ENCODE data around the gene CAPN10.
A peak's percentile ranks its signal among the peaks of the same experiment; 100 is the strongest.

Gene CAPN10

DNA sequence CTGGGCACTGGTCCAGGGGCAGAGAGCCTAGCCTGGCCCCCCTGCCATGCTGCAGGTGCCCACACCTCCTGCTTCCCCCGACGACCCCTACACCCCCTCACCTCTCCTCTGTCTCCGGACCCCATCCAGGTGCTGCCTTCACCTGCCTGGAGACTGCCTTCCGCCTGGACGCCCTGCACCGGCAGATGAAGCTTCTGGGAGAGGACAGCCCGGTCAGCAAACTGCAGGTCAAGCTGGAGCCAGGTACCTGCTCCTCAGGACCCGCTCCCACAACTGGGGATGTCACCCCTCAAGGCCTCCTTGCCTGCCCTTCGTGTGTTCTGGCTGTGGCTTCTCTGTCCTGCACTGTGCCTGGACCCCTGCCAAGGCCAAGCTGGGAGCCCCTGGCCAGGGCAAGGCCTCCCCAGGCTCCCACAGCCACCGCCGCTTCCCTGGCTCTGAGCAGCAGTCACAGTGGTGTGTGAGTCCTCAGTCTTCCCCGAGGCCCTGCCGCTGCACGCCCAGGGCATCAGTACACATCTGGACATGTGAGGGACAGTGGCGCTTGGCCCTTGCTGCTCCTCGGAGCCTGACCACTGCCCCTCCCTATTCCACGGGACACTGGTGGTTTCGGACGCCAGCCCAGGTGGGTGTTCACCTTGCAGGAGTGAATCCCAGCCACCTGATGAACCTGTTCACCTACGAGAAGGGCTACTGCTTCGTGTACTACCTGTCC is 12.0 kb upstream of the CAPN10 start:
- no peak for DNase-seq (ENCODE audit: low read depth)

DNA sequence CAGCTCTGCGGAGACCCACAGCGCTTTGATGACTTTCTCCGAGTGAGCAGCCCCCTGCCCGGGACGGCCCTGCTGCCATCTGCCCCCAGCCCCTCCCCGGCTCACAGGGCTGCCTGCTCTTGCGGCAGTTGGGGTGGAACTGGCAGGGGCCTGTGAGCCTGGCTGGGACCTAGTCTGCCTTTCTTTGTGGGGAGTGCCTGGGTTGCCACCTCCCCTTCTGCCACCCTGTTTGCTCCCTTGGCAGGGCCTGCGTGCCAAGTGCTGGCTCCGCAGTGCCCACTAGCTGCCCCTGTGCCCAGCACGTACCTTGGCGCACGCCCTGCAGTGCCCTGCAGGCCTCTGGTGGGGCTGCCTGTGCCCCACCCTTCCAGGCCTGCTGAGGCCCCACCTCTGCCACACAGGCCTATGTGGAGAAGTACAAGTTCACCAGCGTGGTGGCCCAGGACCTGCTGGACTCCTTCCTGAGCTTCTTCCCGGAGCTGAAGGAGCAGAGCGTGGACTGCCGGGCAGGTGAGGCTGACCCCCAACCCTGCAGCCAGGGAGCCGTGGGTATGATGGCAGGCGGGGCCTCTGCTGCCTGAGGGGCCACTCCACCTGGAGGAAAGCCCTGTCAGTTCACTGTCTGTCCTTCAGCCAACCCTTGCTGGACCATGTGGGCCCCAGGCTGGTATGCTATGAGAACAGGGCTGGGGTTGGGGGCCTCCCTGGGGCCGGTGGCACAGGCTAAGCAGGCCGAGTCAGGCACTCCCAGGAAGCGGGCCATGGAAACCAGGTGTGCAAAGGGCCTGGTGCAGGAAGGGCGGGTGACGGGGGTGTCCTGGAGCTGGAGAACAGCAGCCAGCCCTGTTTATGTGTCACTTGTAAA is 11.2 kb upstream of the CAPN10 start:
- DNase-seq (ENCODE audit: low read depth): no peak

DNA sequence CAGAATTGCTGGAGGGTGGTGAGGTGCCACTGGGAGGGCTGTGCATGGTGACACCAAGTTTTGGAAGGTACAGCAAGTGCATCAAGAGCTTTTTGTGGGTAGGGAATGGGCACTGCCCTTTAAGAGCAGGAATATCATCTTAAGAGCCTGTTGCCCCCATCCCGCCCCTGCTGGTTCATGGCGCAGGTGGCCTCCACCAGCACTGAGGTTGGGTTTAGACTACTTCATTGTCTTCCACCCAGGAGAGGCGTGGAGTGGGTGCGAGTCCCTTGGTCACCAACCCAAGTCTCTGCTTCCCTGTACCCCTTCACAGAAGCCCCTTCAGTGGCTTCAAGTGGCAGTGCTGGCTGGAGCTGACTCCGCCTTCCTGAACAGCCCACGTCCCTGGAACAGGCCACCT is 10.5 kb upstream of the CAPN10 start:
- DNase-seq (ENCODE audit: low read depth): no peak

DNA sequence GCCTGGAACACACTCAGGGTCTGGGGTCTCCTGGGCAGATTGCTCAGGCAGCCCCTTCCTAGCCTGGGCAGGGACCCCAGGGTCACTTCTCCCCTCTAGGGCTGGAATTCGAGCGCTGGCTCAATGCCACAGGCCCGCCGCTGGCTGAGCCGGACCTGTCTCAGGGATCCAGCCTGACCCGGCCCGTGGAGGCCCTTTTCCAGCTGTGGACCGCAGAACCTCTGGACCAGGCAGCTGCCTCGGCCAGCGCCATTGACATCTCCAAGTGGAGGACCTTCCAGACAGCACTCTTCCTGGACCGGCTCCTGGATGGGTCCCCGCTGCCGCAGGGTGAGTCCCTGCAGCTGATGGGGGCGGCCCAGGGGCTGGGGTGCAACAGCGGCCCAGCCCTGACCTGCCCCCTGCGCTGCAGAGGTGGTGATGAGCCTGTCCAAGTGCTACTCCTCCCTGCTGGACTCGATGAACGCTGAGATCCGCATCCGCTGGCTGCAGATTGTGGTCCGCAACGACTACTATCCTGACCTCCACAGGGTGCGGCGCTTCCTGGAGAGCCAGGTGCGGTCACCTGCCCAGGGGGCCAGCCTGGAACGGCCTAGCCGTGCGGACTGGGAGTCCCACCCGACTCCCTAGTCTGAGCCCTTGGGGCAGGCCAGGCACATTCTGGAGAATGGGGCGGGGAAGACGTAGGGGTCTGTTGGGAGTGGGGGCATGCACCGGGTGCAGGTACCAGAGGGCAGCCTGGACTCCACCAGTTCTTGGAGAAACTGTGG is 9.9 kb upstream of the CAPN10 start:
- no peak for DNase-seq (ENCODE audit: low read depth)

DNA sequence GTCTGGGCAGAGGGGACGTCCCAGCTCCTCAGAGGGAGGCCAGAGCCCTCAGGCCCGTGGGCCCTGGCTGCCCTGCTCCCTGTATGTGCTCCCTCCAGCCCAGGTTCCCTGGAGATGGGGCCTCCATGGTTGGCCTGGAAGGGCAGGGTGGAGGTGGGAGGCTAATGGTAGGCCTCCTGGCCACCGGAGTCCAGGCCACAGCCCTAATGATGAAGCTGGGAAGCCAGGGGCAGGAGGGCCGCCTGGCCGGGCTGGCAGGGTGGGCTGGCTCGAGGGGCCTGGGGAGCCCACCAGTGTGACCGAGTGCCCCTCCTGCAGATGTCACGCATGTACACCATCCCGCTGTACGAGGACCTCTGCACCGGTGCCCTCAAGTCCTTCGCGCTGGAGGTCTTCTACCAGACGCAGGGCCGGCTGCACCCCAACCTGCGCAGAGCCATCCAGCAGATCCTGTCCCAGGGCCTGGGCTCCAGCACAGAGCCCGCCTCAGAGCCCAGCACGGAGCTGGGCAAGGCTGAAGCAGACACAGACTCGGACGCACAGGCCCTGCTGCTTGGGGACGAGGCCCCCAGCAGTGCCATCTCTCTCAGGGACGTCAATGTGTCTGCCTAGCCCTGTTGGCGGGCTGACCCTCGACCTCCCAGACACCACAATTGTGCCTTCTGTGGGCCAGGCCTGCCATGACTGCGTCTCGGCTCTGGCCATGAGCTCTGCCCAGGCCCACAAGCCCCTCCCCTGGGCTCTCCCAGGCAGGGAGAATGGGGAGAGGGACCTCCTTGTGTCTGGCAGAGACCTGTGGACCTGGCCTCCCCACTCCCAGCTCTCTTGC is 9.0 kb upstream of the CAPN10 start:
- DNase-seq (ENCODE audit: low read depth): no peak

DNA sequence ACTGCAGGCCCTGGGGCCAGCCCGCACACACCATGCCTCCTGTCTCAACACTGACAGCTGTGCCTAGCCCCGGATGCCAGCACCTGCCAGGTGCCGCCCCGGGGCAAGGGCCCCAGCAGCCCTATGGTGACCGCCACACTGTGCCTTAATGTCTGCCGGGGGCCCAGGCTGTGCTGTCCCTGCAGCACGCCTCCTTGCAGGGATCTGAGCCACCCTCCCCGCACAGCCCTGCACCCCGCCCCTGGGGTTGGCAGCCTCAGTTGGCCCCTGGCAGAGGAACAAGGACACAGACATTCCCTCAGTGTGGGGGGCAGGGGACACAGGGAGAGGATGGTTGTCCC is 8.5 kb upstream of the CAPN10 start:
- DNase-seq (ENCODE audit: low read depth): no peak

DNA sequence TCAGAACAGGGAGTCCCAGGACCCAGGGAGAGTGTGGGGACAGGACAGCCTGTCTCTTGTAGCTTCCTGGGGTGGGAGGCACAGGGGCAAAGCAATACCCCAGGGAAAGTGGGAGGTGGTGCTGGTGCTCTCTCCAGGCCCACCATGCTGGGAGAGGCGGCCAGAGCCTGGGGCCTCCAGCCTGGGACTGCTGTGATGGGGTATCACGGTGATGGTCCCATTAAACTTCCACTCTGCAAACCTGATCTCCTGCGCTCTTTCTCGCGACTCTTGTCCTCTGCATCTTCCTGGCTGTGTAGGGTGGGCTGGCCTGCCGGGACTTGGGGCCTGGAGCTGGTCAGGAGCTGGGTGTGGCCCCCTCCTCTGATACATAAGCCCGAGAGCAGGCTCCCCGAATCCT is 8.0 kb upstream of the CAPN10 start:
- no peak for DNase-seq (ENCODE audit: low read depth)

DNA sequence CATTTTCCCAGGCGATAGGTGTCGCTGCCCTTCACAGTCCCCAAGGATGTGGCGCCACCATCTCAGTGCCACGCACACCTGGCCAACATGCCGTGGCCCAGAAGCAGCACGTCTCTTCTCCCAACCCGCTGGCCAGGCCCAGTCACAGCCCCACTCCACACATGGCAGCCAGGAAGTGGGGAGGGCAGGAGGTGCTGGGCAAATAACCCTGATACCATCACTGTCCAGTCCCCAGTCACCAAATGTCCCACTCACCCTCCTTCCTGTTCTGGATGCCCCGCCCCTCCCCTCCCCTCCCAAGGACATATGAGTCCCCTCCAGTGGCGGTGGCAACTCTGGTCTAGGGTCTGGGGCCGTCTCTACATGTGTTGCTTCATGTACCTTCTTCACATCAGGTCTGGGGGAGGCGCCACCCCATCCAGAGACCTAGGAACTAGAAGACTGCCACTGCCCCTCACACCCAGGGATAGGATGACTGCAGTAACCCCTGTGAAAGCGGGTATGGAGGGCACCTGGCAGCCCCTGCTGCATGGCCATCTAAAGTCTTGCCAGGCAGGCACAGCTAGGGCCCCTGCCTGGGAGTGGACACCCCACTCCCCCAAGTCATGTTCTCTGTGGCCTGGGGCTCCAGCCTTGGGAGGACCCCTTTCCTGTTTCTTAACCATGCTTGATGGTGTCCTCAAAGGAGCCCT is 7.3 kb upstream of the CAPN10 start:
- no peak for DNase-seq (ENCODE audit: low read depth)

DNA sequence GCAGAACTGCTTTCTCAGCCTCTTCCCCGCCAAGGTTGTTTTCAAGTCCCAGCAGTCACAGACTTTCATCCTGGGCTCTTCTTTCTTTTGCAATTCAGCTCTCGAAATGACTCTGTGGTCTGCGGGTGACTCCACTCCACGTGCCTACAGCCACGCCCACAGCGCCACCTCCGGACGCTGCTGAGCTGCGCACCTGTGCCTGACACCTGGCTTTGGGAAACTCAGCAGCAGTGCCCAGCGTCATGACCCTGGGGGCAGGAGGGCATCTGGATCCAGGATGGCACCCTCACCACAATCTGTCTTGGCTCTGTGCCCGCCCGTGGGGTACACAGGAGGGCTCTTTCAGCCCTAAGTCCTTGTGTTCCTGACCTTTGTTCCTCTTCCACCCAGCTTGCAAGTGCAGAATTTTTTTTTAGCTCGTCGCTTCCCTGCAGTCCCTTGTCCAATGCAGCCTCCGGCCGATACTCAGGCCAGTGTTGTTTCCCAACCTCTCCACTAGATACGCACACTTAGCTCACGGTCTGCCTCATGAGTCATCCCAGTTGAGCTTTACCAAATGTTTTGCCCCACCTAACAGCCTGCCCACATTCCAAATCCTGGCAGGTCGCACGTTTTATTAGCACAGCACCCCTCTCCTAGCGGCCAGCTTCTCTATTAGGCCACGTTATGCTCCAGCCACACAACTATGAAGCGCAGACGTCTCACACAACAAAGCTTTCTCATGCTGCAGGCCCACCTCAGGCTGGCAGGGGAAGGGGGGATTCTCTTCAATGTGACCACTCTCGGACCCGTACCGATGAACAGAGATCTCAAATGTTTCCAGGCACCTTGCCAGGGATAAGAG is 6.5 kb upstream of the CAPN10 start:
- DNase-seq (ENCODE audit: low read depth): peak; percentile 70

DNA sequence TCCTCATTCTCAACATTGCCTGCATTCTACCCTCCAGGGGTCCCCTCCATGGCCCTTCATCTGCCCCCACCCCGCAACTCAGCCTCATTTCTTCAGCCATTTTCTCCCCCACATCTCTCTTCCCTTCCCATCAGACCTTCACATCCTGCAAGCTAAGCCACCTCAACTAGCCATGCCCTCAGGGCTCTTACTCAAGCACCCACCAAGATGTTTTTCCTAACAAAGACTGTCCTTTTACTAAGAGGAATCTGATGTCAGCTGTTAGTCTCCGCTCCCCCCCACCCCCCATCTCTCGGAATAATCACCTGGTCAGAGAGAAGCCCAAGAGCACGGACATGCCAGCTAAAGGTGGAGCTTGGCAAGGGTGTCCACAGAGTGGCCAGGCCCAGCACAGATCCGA is 4.7 kb upstream of the CAPN10 start:
- no peak for DNase-seq (ENCODE audit: low read depth)

DNA sequence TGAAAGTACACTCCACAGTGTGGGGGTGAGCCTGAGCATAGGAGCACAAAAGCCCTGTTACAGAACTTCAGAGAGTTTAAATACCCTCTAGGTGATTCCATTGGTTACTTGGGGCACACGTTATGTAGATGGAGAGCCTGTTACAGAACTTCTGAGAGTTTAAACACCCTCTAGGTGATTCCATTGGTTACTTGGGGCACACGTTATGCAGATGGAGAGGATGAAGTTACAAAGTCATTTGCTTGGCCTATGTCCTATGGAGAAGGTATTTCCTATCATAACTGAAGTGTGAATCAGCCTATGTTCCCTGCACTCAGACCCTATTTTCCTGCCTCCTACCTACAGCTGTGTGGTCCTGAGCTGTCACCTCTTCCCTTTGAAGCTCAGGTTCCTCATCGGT is 3.8 kb upstream of the CAPN10 start:
- DNase-seq (ENCODE audit: low read depth): no peak

DNA sequence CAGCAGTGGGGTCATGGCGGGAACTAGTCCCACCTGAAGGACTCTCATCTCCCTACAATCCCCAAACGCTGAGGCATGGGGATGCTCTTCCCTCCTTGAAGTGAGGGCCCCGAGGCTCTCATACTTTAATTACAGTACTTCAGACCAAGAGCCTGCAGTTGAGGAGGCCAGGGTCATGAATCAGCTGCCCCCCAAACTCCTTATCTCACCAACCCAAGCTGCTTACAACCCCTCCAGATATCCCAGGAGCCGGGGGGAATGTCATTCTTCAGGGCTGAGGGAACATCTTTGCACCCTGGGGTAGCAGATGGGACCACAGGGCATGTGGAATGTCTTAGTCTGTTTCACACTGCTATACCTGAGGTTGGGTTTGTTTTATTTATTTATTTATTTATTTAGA is 2.8 kb upstream of the CAPN10 start:
- DNase-seq (ENCODE audit: low read depth): no peak

DNA sequence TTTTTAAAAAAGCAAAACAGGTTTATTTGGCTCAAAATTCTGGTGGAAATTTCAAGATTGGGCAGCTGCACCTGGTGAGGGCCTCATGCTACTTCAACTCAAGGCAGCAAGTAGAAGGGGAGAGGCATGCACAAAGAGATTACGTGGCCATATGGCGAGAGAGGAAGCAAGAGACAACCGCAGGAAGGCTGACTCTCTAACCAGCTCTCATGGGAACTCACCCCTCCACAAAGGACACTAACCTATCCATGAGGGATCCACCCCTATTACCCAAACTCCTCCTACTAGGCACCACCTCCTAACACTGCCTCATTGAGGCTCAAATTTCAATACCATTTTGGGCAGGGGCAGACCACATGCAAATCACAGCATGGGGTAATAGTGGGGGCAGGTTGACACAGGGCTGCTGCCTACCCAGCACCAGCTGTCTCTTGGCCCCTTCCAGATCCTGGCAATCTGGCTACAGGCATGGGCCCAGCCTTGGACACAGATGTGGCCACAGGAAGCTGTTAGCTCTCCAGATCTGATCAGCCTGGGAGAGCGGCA is 2.0 kb upstream of the CAPN10 start:
- no peak for DNase-seq (ENCODE audit: low read depth)

DNA sequence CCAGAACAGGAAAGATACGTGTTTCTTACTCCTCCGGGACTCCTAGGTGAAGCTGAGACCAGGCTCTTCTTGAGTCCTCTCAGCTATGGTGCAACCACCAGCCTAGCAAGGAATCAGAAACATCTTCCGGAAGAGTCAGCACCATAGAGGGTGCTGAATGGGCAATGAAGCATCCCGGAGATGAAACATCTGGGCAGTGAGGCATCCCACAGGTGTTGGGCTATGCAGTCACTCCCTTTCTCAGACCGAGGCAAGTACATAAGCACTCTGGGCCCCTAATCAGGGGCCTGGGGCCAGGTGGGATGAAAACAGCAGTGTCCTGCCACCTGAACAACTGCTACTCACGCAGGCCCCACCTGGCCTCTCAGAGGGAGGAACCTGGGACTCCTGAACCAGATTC is 1.4 kb upstream of the CAPN10 start:
- DNase-seq (ENCODE audit: low read depth): no peak

DNA sequence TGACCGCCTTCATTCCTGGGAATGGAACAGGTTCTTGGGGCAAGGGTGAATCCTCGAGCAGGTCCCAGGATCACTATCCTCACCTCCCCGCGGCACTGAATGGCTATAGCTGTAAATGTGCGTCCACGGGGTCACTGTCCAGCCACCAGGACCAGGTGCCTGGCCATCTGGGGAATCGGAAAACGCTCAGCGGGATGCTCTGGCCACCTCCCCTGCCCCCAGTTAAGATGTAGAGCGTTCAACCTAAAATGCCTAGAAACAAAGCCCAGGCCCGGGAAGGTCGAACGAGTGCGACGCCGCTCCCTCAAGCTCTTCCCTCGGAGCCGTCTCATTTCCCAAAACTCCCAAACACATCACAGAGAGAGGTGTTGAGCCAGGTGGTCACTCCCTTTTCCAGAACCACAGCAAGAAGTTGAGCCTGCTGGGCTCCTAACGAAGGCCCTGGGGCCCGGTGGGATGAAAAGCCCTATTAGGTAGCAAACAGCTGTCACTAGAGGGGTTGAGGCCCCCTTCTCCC is 795 bp upstream of the CAPN10 start:
- no peak for DNase-seq (ENCODE audit: low read depth)

DNA sequence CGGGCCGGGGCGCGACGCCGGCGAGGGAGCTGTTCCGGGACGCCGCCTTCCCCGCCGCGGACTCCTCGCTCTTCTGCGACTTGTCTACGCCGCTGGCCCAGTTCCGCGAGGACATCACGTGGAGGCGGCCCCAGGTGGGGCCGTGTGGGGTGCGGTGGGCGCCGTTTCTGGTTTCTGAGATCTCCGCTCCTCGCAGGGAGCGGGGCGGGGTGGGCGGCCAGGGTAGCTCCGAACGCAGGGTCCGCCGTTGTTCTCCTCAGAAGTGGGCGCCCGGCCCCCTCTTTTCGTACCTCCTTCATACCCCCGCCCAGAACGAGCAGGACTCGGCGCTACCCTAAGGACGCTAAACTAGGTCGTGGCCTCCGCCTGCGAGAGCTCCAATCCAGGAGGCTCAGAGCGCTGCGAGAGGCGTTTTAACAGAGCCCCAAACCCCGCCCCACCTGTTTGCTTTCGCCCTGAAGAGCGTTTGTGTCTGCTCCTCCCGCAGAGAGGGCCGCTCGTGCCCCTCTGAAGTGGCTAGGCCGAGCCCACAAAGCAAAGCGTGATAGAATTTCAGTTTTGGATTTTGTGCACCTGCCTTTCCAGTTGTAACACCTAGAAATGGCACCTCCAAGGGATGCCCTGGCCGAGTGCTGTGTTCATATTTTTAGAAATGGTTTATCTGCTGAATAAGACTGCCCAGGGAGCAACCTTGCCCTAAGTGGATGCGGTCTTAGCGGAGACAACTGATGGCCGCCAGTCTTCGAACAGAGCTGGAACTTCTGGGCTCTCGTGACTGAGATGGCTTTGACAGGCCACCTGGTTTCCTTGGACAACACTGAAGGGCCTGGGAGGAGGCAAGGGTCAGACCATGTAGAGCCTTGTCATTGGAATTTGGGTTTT is 626 bp downstream of the CAPN10 start:
- peak; percentile 51 for DNase-seq (ENCODE audit: low read depth)

DNA sequence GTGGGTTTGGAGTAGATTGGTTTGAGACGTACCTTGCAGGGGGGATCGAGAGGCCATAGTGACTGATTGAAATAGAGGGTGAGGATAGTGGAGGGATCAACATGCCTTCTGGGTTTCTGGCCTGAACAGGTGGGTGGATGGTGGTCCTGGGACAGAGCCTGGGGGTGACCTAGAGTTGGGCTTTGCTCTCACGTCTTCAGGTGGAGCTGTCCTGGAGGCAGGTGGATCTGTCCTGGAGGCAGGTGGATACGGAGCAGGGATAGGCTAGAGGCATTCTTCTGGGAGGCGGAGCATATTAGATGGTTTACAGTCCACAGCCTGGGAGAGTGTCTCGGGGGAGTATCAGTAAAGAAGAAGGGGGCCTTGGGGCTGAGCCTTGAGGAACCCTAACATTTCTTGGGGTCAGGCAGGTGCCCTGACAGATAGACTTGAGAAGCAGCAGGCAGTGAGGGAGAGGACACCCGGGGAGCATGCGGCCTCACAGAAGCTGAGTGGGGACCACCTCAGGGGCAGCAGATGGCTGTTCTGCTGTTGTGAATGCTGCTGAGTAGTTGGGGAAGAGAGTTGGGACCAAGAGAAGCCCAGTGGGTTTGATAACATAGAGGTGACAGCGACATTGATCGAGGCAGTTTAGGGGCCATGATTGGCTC is 1.6 kb downstream of the CAPN10 start:
- DNase-seq (ENCODE audit: low read depth): no peak

DNA sequence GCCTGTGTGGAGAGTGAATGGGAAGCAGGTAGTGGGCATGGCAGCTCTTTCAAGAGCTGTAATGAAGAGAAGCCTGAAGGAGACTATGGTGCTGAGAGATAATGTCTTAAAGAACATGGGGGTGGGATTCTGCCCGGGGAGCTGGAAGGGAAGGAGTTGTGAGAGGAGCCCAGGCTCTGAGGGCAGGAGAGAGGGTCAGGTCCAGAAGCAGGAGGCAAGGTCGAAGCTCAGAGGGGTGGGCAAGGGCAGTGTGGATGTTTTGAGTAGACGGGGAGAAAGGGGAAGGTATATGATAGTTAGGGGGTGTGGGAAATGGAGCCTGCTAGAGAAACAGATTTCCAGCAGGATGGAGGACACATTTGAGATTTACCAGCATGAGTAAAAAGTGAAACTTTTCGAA is 2.1 kb downstream of the CAPN10 start:
- no peak for DNase-seq (ENCODE audit: low read depth)
